Activated T-helper 17 cell treated with anti-CD3 and anti-CD28 coated beads, Interleukin-2, amount 50 U/mL, for 72 hours (primary cell): ENCODE results near the gene ANKRD66. TPM values are rescaled to one million over a fixed set of nuclear protein-coding genes. Genes with fewer than 3 reads are reported as not detected.

Experiments
- ATAC-seq: fragments of 150-1000 bp; cut with Tn5 transposase; replicated peaks from 2 replicates; pipeline ENCODE4 v1.10.0; 2021; ENCODE audit warnings: mild to moderate bottlenecking, moderate library complexity
- H3K27ac Mint-ChIP-seq: one replicate; pipeline ENCODE4 v1.8.0; 2022; ENCODE audit warnings: mixed read lengths
- H3K27me3 Mint-ChIP-seq: one replicate; pipeline ENCODE4 v1.8.0; 2022; ENCODE audit warnings: mixed read lengths
- H3K36me3 Mint-ChIP-seq: one replicate; pipeline ENCODE4 v1.8.0; 2022; ENCODE audit warnings: low read depth, mild to moderate bottlenecking, mixed read lengths
- H3K4me1 Mint-ChIP-seq: one replicate; pipeline ENCODE4 v1.8.0; 2022; ENCODE audit warnings: mixed read lengths
- H3K4me3 Mint-ChIP-seq: one replicate; pipeline ENCODE4 v1.8.0; 2022; ENCODE audit warnings: mild to moderate bottlenecking, mixed read lengths
- H3K9me3 Mint-ChIP-seq: one replicate; pipeline ENCODE4 v1.8.0; 2022; ENCODE audit warnings: mixed read lengths
- total RNA-seq, 2 donors: library from RNA; stranded (reverse); gene quantifications; one replicate each; pipeline ENCODE4 v1.2.3, GENCODE V29; 2022

Gene ANKRD66
- total RNA-seq, 2 donors from 2014 or later, result not detected

DNA sequence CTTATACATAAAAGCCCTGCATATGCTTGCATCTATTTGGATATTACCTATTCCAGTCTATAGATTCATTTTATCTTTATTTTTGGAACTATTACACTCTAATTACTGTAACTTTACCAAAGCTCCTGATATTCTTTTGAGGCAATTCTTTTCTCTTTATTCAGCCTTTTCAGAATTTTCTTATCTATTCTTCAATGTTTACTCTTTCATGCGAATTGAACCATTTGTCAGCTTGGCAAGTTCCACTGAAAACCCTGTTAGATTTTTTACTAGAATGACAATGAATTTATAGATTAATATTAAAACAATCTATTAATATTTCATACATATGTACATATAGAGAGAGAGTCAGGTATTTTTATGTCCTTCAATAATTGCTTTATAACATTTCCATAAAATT lies 45.9 kb downstream of the ANKRD66 start:
- H3K4me3 Mint-ChIP-seq, result no peak overlapping the region
- ATAC-seq, result no peak
- H3K4me1 Mint-ChIP-seq, result no peaks in the 10 kb centered on the region
- H3K9me3 Mint-ChIP-seq, result no peaks in the 10 kb centered on the region
- no peak overlapping the region for H3K27ac Mint-ChIP-seq
- peaks cover 18% of the 10 kb centered on the region for H3K27me3 Mint-ChIP-seq
- H3K36me3 Mint-ChIP-seq, result no peaks in the 10 kb centered on the region

DNA sequence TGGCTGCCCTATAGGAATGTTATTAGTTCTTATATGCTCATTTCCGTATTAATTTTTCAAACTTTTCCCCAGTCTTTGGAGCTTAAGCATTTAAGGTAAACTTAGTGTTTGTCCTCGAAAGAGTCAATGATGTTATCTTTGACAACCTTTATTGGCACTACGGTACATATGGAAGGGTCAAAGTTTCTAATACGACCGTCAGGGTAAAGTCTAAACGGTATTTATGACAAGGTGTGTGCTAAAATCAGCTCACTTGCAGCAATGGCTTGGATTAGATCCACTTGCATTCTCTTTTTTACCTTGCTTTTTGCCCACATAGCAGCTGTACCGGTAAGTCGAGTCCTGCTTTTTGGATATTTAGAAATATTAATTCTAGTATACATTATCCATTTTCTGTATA lies 46.4 kb downstream of the ANKRD66 start, which contains the start of gene MEP1A:
Gene MEP1A, plus strand, starts transcription at position 252 of the 400 bp plus-strand sequence. Its CDS starts 10 bp downstream, at position 262.
- no peak for ATAC-seq
- Mint-ChIP-seq H3K4me1 (no peaks in the 10 kb centered on the region), H3K36me3 (no peaks in the 10 kb centered on the region)

GRCh38 chr6:46794068-46794467 lies 47.3 kb downstream of the ANKRD66 start:
- Mint-ChIP-seq H3K27ac (no peak overlapping the region), H3K9me3 (no peaks in the 10 kb centered on the region), H3K27me3 (peaks cover 12% of the 10 kb centered on the region), H3K4me3 (no peak overlapping the region), H3K4me1 (no peaks in the 10 kb centered on the region), H3K36me3 (no peaks in the 10 kb centered on the region)
- ATAC-seq, result no peak

More for the DNA sequence above, 46.4 kb downstream of the ANKRD66 start, which contains the start of gene MEP1A:
- Mint-ChIP-seq H3K9me3 (no peaks in the 10 kb centered on the region), H3K27me3 (peaks cover 14% of the 10 kb centered on the region), H3K27ac (no peak within 1 kb of the TSS), H3K4me3 (no peak within 1 kb of the TSS)

DNA sequence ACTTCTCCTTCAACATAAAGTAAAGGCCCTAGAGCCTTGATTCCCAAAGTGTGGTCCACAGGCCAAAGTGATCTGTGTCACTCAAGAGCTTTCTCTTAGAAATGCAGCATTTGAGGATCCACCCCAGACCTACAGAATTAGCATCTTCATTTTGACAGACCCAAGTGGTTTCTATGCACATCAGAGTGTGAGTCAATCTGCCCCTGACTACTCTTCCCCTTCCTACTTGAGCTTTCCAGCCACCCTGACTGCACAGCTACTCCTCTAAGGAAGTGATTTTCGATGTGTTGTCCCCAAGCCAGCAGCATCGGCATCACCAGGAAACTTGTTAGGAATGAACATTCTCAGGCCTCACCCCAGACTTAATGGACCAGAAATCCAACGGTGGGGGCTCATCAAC lies 49.1 kb downstream of the ANKRD66 start:
- H3K4me3 Mint-ChIP-seq, result no peak overlapping the region
- H3K9me3 Mint-ChIP-seq, result no peaks in the 10 kb centered on the region
- H3K4me1 Mint-ChIP-seq, result no peaks in the 10 kb centered on the region
- H3K36me3 Mint-ChIP-seq, result no peaks in the 10 kb centered on the region
- peaks cover 10% of the 10 kb centered on the region for H3K27me3 Mint-ChIP-seq
- H3K27ac Mint-ChIP-seq, result no peak overlapping the region
- no peak for ATAC-seq

DNA sequence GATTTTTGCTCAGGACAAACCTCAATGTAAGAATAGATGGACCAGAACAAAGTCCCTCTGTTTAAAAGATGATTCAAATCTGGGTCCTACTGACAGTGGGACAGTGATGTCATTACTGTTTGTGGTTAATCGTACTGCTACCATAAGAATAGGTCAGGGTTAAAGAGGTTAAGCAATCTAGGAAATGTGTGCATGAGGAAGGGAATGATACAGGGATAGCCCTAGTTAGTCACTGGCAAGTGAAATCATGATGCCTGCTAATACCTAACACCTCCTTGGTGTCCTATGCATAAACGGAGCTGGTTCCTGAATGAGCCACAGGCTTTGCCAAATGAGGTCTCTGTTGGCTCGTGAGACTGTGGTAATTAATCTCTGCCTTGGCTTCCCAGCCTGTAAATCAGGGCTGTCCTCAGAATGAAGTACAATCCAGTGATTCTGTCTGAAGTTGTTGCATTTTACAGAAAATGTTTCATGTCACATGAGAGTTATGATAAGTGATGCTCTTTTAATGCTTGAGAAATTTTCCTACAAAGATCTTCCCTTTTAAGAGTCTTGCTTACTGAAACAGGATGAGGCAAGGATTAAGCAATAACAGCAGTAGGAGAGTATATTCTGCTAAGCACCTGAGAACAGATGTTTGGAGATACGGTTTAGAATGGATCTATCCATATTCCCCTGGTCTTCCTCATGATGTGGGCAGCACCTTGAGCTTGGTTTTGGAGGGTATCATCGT lies 50.3 kb downstream of the ANKRD66 start:
- no peak for ATAC-seq
- Mint-ChIP-seq H3K4me1 (no peaks in the 10 kb centered on the region), H3K4me3 (no peak overlapping the region), H3K36me3 (no peaks in the 10 kb centered on the region), H3K9me3 (no peaks in the 10 kb centered on the region), H3K27me3 (peaks cover 10% of the 10 kb centered on the region), H3K27ac (no peak overlapping the region)

GRCh38 chr6:46799657-46800056 lies 52.9 kb downstream of the ANKRD66 start:
- H3K36me3 Mint-ChIP-seq, result no peaks in the 10 kb centered on the region
- H3K27me3 Mint-ChIP-seq, result peaks cover 10% of the 10 kb centered on the region
- ATAC-seq, result no peak
- no peak overlapping the region for H3K27ac Mint-ChIP-seq
- no peaks in the 10 kb centered on the region for H3K9me3 Mint-ChIP-seq
- H3K4me1 Mint-ChIP-seq, result no peaks in the 10 kb centered on the region
- H3K4me3 Mint-ChIP-seq, result no peak overlapping the region

DNA sequence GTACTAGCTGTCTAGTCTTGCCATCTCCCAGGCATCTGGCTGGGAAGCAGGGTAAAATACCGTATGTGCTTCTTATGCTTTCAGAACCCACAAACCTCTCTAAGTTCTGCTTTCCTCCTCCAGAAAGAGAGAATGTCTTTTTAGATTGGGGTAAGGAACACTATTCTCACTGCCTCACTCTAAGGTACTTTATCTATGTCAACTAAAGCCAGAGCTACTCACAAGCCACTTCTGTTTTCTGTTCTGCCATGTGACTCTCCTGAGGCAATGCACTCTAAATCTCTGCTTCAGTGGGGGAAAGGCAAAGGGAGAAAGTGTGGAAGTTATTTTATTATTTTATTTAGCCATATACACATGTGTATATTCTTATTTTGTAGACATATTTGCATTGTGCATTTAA lies 62.1 kb downstream of the ANKRD66 start:
- Mint-ChIP-seq H3K9me3 (no peaks in the 10 kb centered on the region), H3K36me3 (no peaks in the 10 kb centered on the region), H3K4me1 (no peaks in the 10 kb centered on the region), H3K4me3 (no peak overlapping the region), H3K27ac (no peak overlapping the region), H3K27me3 (peaks cover 55% of the 10 kb centered on the region)
- no peak for ATAC-seq

Other genes with a start within 250 kb of the ANKRD66 start
- not detected for gene CYP39A1, start 94.1 kb upstream of the ANKRD66 start, total RNA-seq
- under 1 TPM in 1 of 2 donors, not detected in 1; 0.13 TPM for gene SLC25A27, start 94.0 kb upstream of the ANKRD66 start, total RNA-seq
- gene TDRD6, start 59.0 kb upstream of the ANKRD66 start, total RNA-seq, result not detected
- not detected for gene PLA2G7, start 11.6 kb upstream of the ANKRD66 start, total RNA-seq
- gene MEP1A, start 46.5 kb downstream of the ANKRD66 start, total RNA-seq, result not detected
- not detected for gene ADGRF5, start 175.0 kb downstream of the ANKRD66 start, total RNA-seq